Liver (tissue), 3 donors: ENCODE results near the gene NIBAN1.

Experiments used
- ATF3 ChIP-seq: IDR thresholded peaks from 2 replicates; pipeline ENCODE4 v1.6.1; 2016; ENCODE audit warnings: antibody characterized with exemption
- CTCF ChIP-seq: fragments of 150-350 bp; IDR thresholded peaks from 2 replicates; pipeline ENCODE4 v1.5.1; 2017; ENCODE audit warnings: improper control_type of control experiment, low read depth, low read length; ENCODE audit not compliant: missing input control
- FOXA1 ChIP-seq: IDR thresholded peaks from 2 replicates; pipeline ENCODE4 v1.6.1; 2016; ENCODE audit warnings: antibody characterized with exemption
- GABPA ChIP-seq, 2 donors: IDR thresholded peaks in 1 of 2; conservative IDR thresholded peaks in 1 of 2; 2 replicates each; pipeline ENCODE4 v1.6.1; 2016; ENCODE audit warnings: antibody characterized with exemption in 2 of 2, mild to moderate bottlenecking in 1 of 2, moderate library complexity in 1 of 2
- RAD21 ChIP-seq, 2 donors: IDR thresholded peaks; 2 replicates each; pipeline ENCODE4 v1.6.1; 2016; ENCODE audit warnings: antibody characterized with exemption in 2 of 2, mild to moderate bottlenecking in 2 of 2
- REST ChIP-seq: IDR thresholded peaks from 2 replicates; pipeline ENCODE4 v1.6.1; 2016; ENCODE audit warnings: antibody characterized with exemption, mild to moderate bottlenecking
- RXRA ChIP-seq, 2 donors: IDR thresholded peaks; 2 replicates each; pipeline ENCODE4 v1.6.1; 2017 to 2018; ENCODE audit warnings: antibody characterized with exemption in 2 of 2, mild to moderate bottlenecking in 1 of 2
- SP1 ChIP-seq: IDR thresholded peaks from 2 replicates; pipeline ENCODE4 v1.6.1; 2018; ENCODE audit warnings: antibody characterized with exemption, mild to moderate bottlenecking
- TAF1 ChIP-seq: conservative IDR thresholded peaks from 2 replicates; pipeline ENCODE4 v1.6.1; 2016; ENCODE audit warnings: antibody characterized with exemption, mild to moderate bottlenecking
- YY1 ChIP-seq: IDR thresholded peaks from 2 replicates; pipeline ENCODE4 v1.6.1; 2016; ENCODE audit warnings: antibody characterized with exemption, mild to moderate bottlenecking
- ZBTB33 ChIP-seq: IDR thresholded peaks from 2 replicates; pipeline ENCODE4 v1.6.1; 2016; ENCODE audit warnings: antibody characterized with exemption
- donor health status: healthy.
- donor health status: healthy.

- no peak for TF ChIP-seq CTCF
- no peak for TF ChIP-seq YY1
- TF ChIP-seq FOXA1 = no peak
- TF ChIP-seq REST = no peak
- no peak for TF ChIP-seq RXRA (IDR thresholded peaks at IDR 0.05)
- TF ChIP-seq SP1 = no peak
- TF ChIP-seq TAF1 = no peak
- no peak for TF ChIP-seq RAD21 (IDR thresholded peaks at IDR 0.05)
- no peak for TF ChIP-seq ATF3
- no peak for TF ChIP-seq GABPA (IDR thresholded peaks at IDR 0.05 in 1 of 2, conservative IDR thresholded peaks at IDR 0.05 in 1 of 2)
- no peak for TF ChIP-seq ZBTB33
These were observed 18.0 kb upstream of the NIBAN1 start for GRCh38 chr1:184992271-184992670.
